Measurements from ENCODE around the gene LRMDA. TPM values are rescaled to one million over a fixed set of nuclear protein-coding genes. Genes with fewer than 3 reads are reported as not detected.

The LRMDA gene
- total RNA-seq, 1 donor from 2014 or later: 5.2 TPM

- H3K27ac Mint-ChIP-seq: no peak overlapping the region
- Histone ChIP-seq H3K9me3 (ENCODE audit: low read depth) (no peaks in the 10 kb centered on the region), H3K79me2 (ENCODE audit: low read depth) (no peaks in the 10 kb centered on the region), H3K27me3 (no peaks in the 10 kb centered on the region), H3K27ac (no peak overlapping the region), H3K9ac (no peak overlapping the region), H3K36me3 (no peaks in the 10 kb centered on the region), H3F3A (ENCODE audit: low read depth) (no peaks in the 10 kb centered on the region), H2AFZ (replicated peaks) (no peak overlapping the region), H3K4me1 (peaks cover 13% of the 10 kb centered on the region), H3K4me2 (no peak overlapping the region), H4K20me1 (ENCODE audit: low read depth) (no peaks in the 10 kb centered on the region), H3K4me3 (no peak overlapping the region)
- no peak for DNase-seq (ENCODE audit: low spot score)
- no peak overlapping the region for H3K4me3 Mint-ChIP-seq
- peaks cover 17% of the 10 kb centered on the region for H3K4me1 Mint-ChIP-seq
- TF ChIP-seq, protein P1, sequence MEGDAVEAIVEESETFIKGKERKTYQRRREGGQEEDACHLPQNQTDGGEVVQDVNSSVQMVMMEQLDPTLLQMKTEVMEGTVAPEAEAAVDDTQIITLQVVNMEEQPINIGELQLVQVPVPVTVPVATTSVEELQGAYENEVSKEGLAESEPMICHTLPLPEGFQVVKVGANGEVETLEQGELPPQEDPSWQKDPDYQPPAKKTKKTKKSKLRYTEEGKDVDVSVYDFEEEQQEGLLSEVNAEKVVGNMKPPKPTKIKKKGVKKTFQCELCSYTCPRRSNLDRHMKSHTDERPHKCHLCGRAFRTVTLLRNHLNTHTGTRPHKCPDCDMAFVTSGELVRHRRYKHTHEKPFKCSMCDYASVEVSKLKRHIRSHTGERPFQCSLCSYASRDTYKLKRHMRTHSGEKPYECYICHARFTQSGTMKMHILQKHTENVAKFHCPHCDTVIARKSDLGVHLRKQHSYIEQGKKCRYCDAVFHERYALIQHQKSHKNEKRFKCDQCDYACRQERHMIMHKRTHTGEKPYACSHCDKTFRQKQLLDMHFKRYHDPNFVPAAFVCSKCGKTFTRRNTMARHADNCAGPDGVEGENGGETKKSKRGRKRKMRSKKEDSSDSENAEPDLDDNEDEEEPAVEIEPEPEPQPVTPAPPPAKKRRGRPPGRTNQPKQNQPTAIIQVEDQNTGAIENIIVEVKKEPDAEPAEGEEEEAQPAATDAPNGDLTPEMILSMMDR (IDR thresholded peaks at IDR 0.05): no peak
- TF ChIP-seq EZH2phosphoT487 (IDR thresholded peaks at IDR 0.05): no peak
- TF ChIP-seq EZH2 (IDR thresholded peaks at IDR 0.05): no peak
- peaks cover 10% of the 10 kb centered on the region for H3K27me3 Mint-ChIP-seq (ENCODE audit: insufficient read depth, low read depth)
- no peaks in the 10 kb centered on the region for H3K9me3 Mint-ChIP-seq
- no peaks in the 10 kb centered on the region for H3K36me3 Mint-ChIP-seq
Measured at GRCh38 chr10:75653761-75654160, 222.3 kb downstream of the LRMDA start.

DNA sequence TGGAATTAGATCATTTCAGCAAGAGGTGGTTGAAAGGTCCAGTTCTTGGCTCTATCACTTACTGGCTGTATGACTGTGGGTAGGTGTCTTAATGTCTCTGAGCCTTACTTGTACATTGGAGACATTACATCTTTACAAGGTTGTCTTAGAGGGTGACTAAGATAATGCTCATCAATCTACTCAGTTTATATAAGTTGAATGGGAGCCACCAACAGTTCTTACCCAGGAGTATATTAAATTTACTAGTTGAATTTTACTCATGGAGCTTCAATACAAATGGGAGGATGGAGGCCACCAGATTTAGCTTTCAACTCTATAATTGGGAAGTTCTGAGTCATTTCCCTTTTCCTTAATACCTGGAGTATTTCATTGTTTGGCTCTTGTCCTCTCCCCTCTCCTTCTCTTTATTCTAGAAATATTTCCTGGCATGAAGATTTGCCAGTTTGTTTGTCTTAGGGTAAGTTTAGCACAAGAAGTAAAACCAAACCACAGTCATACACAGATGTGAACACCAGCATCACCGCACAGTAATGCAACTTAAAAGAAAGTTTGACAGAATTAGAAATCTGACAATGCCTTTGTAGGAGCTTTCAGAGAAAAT lies 222.8 kb downstream of the LRMDA start:
- Histone ChIP-seq H2AFZ (replicated peaks) (no peak overlapping the region), H3K36me3 (no peaks in the 10 kb centered on the region), H4K20me1 (ENCODE audit: low read depth) (no peaks in the 10 kb centered on the region), H3K4me3 (no peak overlapping the region), H3K79me2 (ENCODE audit: low read depth) (no peaks in the 10 kb centered on the region), H3K9me3 (ENCODE audit: low read depth) (no peaks in the 10 kb centered on the region), H3K27ac (no peak overlapping the region), H3K9ac (no peak overlapping the region), H3F3A (ENCODE audit: low read depth) (no peaks in the 10 kb centered on the region), H3K4me1 (peaks cover 13% of the 10 kb centered on the region), H3K4me2 (no peak overlapping the region), H3K27me3 (no peaks in the 10 kb centered on the region)
- no peaks in the 10 kb centered on the region for H3K36me3 Mint-ChIP-seq
- TF ChIP-seq EZH2phosphoT487 (IDR thresholded peaks at IDR 0.05): no peak
- TF ChIP-seq, protein P1 (IDR thresholded peaks at IDR 0.05): no peak
- TF ChIP-seq EZH2 (IDR thresholded peaks at IDR 0.05): no peak
- H3K4me1 Mint-ChIP-seq: peaks cover 14% of the 10 kb centered on the region
- no peak overlapping the region for H3K4me3 Mint-ChIP-seq
- no peak overlapping the region for H3K27ac Mint-ChIP-seq
- no peaks in the 10 kb centered on the region for H3K9me3 Mint-ChIP-seq
- peaks cover 10% of the 10 kb centered on the region for H3K27me3 Mint-ChIP-seq (ENCODE audit: insufficient read depth, low read depth)
- DNase-seq (ENCODE audit: low spot score): no peak

DNA sequence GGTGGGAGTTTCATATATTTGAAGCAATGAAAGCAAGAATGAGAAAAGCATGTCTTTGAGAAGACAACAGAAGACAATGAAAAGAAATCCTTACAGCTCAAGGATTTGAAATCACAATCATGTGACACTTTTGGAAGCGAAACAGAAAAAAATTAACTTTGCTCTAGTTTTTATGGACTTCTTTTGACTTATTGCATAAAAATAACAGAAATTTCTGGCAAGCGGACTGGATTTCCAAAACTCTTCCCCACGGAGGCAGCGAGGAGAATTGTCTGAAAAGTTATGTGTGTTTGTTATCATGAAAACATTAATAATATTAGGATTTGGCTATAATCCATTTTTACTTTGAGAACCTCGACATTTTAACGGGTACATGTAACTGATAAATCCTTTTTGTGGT lies 223.3 kb downstream of the LRMDA start:
- peaks cover 10% of the 10 kb centered on the region for H3K27me3 Mint-ChIP-seq (ENCODE audit: insufficient read depth, low read depth)
- no peaks in the 10 kb centered on the region for H3F3A ChIP-seq (ENCODE audit: low read depth)
- no peaks in the 10 kb centered on the region for H3K36me3 Mint-ChIP-seq
- no peak overlapping the region for H3K4me3 Mint-ChIP-seq
- no peaks in the 10 kb centered on the region for H4K20me1 ChIP-seq (ENCODE audit: low read depth)
- H3K27ac Mint-ChIP-seq: no peak overlapping the region
- H3K4me3 ChIP-seq: no peak overlapping the region
- H3K79me2 ChIP-seq (ENCODE audit: low read depth): no peaks in the 10 kb centered on the region
- H3K4me1 ChIP-seq: peaks cover 13% of the 10 kb centered on the region
- no peaks in the 10 kb centered on the region for H3K9me3 Mint-ChIP-seq
- TF ChIP-seq EZH2 (IDR thresholded peaks at IDR 0.05): no peak
- no peak for TF ChIP-seq EZH2phosphoT487 (IDR thresholded peaks at IDR 0.05)
- TF ChIP-seq, protein P1 (IDR thresholded peaks at IDR 0.05): no peak
- no peak overlapping the region for H2AFZ ChIP-seq (replicated peaks)
- H3K36me3 ChIP-seq: no peaks in the 10 kb centered on the region
- no peaks in the 10 kb centered on the region for H3K27me3 ChIP-seq
- H3K27ac ChIP-seq: no peak overlapping the region
- no peaks in the 10 kb centered on the region for H3K9me3 ChIP-seq (ENCODE audit: low read depth)
- H3K4me1 Mint-ChIP-seq: peaks cover 14% of the 10 kb centered on the region
- no peak overlapping the region for H3K9ac ChIP-seq
- H3K4me2 ChIP-seq: no peak overlapping the region
- DNase-seq (ENCODE audit: low spot score): no peak

Measured in neural progenitor cell (in vitro differentiated cells).